ENCODE data around the gene ACOX1. TPM values are rescaled to one million over a fixed set of nuclear protein-coding genes. Genes with fewer than 3 reads are reported as not detected.

Gene ACOX1
- total RNA-seq, 2 experiments from 2014 or later, result 31.4 to 34.9 TPM

DNA sequence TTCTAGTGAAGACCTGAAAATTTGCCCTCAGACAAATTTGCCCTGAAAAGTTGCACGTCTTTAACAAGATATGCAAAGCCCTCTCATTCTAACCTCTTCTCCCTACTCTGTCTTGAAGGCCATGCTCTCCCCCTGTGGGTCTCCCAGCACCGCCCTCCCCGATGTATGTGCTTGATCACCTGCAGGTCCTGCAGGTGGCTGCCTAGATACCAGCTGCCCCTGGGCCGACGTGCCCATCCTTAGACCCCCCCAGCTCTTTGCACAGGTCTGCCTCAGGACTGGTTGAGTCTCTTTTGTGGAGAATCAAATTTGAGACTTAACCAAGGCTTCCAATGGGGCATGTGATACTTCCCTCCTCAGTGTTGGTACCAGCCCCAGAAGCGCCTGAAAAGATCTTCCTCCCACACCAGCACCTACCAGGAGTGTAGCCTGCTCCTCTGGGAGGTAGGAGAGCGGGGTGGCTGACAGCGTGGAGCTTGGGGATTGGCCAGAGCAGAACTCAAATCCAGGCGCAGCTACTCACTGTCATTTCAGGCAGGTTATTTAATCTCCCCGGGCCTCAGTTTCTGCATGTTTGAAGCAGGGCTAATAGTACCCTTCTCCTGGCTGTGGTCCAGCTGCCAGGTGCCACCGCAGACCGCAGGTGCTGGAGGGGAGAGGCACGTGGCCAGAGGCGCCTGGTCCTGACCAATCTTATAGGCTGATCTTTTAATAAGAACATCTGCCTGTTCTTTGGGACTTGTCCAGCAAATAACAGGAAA lies 69.7 kb downstream of the ACOX1 start:
- intact Hi-C loops (cut with micrococcal nuclease), result loop anchor here (10.0 kb wide), 2 partner anchors 276 to 476 kb away; partner anchors contain the start of gene SPHK1
- no peak for DNase-seq
- Mint-ChIP-seq H3K9me3 (no peaks in the 10 kb centered on the region), H3K27me3 (ENCODE audit: low read depth) (no peaks in the 10 kb centered on the region), H3K4me3 (no peak overlapping the region), H3K27ac (no peak overlapping the region), H3K36me3 (ENCODE audit: low read depth) (no peaks in the 10 kb centered on the region), H3K4me1 (ENCODE audit: low read depth) (peaks cover 12% of the 10 kb centered on the region)
- CTCF ChIA-PET, result interaction anchor here (1.0 to 2.9 kb wide), 4 partner anchors 86 to 489 kb away, joined by 3 to 16 read pairs (median 4); no protein-coding TSS in a partner anchor

DNA sequence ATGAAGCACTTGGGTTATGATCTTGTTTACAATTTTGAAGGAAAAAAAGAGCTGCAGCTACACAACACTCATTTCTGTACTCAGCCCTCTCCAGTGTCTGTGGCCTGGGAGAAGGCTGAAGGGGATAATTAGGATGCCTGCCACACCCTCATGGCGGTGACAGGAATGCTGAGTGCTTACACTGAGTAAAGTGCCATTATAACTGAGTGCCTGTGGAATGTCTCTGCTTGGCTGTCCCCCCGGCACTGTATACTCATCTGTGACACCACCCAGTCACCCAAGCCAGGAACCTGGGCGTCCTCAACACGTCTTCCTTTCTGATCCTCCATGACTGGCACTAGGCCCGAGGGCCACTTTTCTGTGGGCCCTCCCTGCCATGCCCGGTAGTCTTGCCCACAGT lies 70.8 kb downstream of the ACOX1 start:
- intact Hi-C loops (cut with micrococcal nuclease), result loop anchor here (10.0 kb wide), 2 partner anchors 277 to 477 kb away; partner anchors contain the start of gene SPHK1
- no peaks in the 10 kb centered on the region for H3K9me3 Mint-ChIP-seq
- no peak overlapping the region for H3K27ac Mint-ChIP-seq
- H3K4me3 Mint-ChIP-seq, result no peak overlapping the region
- no peak for DNase-seq
- peaks cover 18% of the 10 kb centered on the region for H3K4me1 Mint-ChIP-seq (ENCODE audit: low read depth)
- peaks cover 1% of the 10 kb centered on the region for H3K36me3 Mint-ChIP-seq (ENCODE audit: low read depth)
- no peaks in the 10 kb centered on the region for H3K27me3 Mint-ChIP-seq (ENCODE audit: low read depth)
- CTCF ChIA-PET, result no interaction called here

DNA sequence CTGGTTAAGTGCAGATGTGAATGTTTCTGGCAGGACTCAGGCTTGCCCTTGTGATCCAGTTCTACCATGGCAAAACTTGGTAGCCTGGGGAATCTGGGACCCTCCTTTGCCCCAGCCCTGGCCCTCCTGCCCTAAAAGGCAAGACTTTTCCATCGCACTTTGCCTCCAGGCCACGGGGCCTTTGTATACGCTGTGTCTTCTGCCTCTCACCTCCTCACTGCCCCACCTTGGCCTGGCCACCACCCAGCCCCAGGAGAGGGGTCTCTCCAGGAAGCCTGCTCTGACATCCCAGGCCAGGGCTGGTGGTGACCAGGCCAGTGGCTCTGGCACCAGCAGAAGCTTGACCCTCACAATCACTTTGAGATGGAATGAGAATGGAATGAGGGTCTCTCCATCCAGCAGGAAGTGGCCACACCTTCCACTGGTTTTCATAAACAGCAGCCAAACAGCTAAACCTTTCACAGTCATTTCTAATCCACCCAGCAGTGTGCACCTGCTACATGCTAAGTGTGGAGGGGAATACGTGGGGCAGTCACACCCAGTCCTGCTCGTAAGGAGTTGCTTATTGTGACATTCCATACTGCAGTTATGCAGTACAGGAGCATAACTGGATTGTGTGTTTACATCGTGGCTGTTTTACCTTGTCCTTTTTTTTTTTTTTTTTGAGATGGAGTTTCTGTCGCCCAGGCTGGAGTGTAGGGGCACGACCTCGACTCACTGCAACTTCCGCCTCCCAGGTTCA lies 72.7 kb downstream of the ACOX1 start:
- no peaks in the 10 kb centered on the region for H3K9me3 Mint-ChIP-seq
- no peak for DNase-seq
- intact Hi-C loops (cut with micrococcal nuclease), result loop anchor here (10.0 kb wide), 2 partner anchors 278 to 478 kb away; partner anchors contain the start of gene SPHK1
- H3K27me3 Mint-ChIP-seq (ENCODE audit: low read depth), result no peaks in the 10 kb centered on the region
- peak overlapping the region; percentile 61 for H3K27ac Mint-ChIP-seq
- H3K4me3 Mint-ChIP-seq, result peak overlapping the region; percentile 29
- H3K36me3 Mint-ChIP-seq (ENCODE audit: low read depth), result peaks cover 1% of the 10 kb centered on the region
- CTCF ChIA-PET, result interaction anchor here (0.8 to 5.5 kb wide), 9 partner anchors 10 to 113 kb away, joined by 3 to 85 read pairs (median 5); partner anchors contain the start of gene FBF1
- H3K4me1 Mint-ChIP-seq (ENCODE audit: low read depth), result peaks cover 22% of the 10 kb centered on the region

DNA sequence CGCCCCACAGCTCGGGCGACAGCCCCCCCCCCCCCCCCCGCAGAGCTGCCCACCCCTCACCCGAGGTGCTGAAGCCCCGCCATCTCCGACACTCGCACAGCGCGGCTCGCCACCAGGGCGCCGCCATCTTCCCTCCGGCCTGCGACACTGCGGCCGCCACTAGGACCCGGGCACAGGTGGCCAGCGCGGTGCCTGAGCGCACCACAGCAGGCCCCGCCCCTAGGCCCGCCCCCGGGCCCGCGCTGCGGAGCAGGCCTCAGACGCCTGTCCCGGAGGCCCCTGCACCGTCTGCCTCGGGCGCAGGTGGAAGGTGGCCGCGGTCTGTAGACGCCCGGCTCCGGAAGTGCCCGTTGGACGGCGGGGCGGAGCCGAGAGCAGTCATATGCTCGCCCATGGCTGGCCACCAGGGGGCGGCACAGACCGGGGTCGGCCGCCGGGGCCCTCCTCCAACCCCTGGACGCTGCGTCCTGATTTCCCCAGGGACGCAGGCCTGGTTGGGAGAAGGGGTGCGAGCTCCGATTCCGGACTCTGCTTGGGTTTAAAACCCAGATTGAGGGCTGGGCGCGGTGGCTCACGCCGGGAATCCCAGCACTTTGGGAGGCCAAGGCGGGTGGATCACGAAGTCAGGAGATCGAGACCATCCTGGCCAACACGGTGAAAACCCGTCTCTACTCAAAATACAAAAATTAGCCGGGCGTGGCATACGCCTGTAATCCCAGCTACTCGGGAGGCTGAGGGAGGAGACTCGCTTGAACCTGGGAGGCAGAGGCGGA lies 74.0 kb downstream of the ACOX1 start, which contains the start of gene MRPL38:
Gene MRPL38, minus strand, starts transcription at position 136 of the 773 bp plus-strand sequence. Its CDS starts 9 bp downstream, at position 127.
- intact Hi-C loops (cut with micrococcal nuclease), result loop anchor here (1.0 to 10.0 kb wide), 12 partner anchors 9 to 480 kb away; partner anchors contain the start of genes ACOX1, CDK3, EXOC7 and FBF1
- CTCF ChIA-PET, result interaction anchor here (0.6 to 5.5 kb wide), 14 partner anchors 9 to 524 kb away, joined by 3 to 85 read pairs (median 4); partner anchors contain the start of gene FBF1
- Mint-ChIP-seq H3K4me3 (peak within 1 kb of the TSS; percentile 83), H3K36me3 (ENCODE audit: low read depth) (peaks cover 1% of the 10 kb centered on the region), H3K9me3 (no peaks in the 10 kb centered on the region), H3K27ac (peak within 1 kb of the TSS; percentile 75), H3K4me1 (ENCODE audit: low read depth) (peaks cover 22% of the 10 kb centered on the region), H3K27me3 (ENCODE audit: low read depth) (no peaks in the 10 kb centered on the region)
- DNase-seq, result peak; percentile 95

DNA sequence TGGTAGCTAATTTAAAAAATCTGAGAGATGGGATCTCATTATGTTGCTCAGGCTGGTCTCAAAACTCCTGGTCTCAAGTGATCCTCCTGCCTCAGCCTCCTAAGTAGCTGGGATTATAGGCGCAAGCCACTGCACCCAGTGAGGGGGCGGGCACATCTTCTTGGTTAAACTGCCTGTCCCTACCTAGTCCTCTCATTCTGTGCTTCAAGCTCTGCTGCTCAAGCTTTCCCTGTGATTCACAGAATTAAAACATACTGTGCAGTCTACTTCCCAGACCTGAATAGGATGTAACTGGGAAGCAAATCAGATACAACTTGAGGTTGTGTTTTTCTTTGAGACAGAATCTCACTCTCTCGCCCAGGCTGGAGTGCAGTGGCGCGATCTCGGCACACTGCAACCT lies 76.6 kb downstream of the ACOX1 start:
- Mint-ChIP-seq H3K4me3 (no peak overlapping the region), H3K4me1 (ENCODE audit: low read depth) (peaks cover 24% of the 10 kb centered on the region), H3K27me3 (ENCODE audit: low read depth) (no peaks in the 10 kb centered on the region), H3K36me3 (ENCODE audit: low read depth) (peaks cover 4% of the 10 kb centered on the region), H3K9me3 (no peaks in the 10 kb centered on the region), H3K27ac (no peak overlapping the region)
- intact Hi-C loops (cut with micrococcal nuclease), result loop anchor here (10.0 kb wide), 2 partner anchors 282 to 482 kb away; partner anchors contain the start of gene SPHK1
- DNase-seq, result no peak
- CTCF ChIA-PET, result interaction anchor here (0.6 to 5.5 kb wide), 2 partner anchors 103 to 464 kb away, joined by 3 to 85 read pairs; no protein-coding TSS in a partner anchor

DNA sequence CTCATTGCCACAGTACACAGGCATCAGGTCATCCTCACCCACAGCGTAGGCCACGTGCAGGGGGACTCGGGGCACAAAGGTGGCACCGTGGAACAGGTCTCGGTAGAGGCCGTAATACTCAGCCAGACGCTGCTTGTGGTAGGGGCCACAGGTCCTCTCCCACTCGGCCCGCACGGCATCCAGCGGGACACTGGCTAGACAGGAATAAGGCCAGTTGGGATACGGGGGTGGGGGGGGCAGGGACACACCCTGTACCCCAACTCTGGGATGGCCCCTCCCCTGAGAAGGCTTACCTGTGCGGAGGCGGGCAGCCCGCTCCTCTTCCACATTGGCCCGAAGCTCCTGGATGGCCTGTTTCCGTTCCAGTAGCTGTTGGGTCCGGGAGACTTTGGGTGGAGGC lies 77.2 kb downstream of the ACOX1 start:
- H3K9me3 Mint-ChIP-seq, result no peaks in the 10 kb centered on the region
- peaks cover 4% of the 10 kb centered on the region for H3K36me3 Mint-ChIP-seq (ENCODE audit: low read depth)
- peaks cover 26% of the 10 kb centered on the region for H3K4me1 Mint-ChIP-seq (ENCODE audit: low read depth)
- CTCF ChIA-PET, result interaction anchor here (5.5 kb wide), 1 partner anchor 104 kb away, joined by 85 read pairs; no protein-coding TSS in a partner anchor
- DNase-seq, result no peak
- no peak overlapping the region for H3K4me3 Mint-ChIP-seq
- H3K27me3 Mint-ChIP-seq (ENCODE audit: low read depth), result no peaks in the 10 kb centered on the region
- no peak overlapping the region for H3K27ac Mint-ChIP-seq
- intact Hi-C loops (cut with micrococcal nuclease), result loop anchor here (10.0 kb wide), 2 partner anchors 283 to 483 kb away; partner anchors contain the start of gene SPHK1

DNA sequence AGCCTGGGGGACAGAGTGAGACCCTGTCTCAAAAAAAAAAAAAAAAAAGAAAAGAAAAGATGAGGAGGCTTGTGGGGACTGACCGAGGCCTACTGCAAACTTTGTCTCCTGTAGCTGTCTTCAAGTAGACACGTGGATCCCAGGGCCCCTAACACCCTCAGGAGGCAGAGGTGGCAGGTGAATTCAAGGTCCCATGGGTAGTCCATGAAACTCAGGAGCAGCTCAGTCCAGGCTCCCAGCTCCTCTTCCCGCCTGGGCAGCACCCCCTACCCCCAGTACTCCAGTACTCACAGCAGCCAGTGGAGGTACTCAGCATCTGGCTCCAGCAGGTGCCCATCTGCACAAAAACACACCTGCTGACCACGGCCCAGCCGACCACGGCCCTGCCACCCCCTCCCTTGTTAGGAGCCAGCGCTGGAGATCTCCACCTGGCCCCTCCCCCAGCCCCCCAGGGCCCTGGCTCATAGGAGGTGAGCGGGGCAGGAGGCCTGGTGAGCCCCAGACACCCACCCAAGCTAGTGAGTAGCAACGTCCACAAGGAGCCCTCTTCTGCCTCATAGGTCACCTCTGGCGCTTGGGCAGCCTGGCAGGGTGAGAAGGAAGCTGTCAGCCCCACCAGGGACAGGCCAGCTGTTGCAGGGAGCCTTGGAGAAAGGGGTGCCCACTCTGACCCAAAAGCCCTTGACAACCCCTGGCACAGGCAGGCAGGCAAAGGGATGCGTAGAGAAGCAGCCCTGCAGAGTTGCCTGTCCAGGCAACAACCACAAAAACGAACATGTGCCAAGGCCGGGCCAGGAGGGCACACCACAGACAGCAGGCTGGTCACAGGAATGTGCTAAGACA lies 78.1 kb downstream of the ACOX1 start:
- no peak for DNase-seq
- H3K9me3 Mint-ChIP-seq, result no peaks in the 10 kb centered on the region
- CTCF ChIA-PET, result interaction anchor here (0.6 to 1.6 kb wide), 2 partner anchors 45 to 104 kb away, joined by 3 to 9 read pairs; no protein-coding TSS in a partner anchor
- H3K4me3 Mint-ChIP-seq, result no peak overlapping the region
- H3K27ac Mint-ChIP-seq, result no peak overlapping the region
- H3K4me1 Mint-ChIP-seq (ENCODE audit: low read depth), result peaks cover 22% of the 10 kb centered on the region
- H3K36me3 Mint-ChIP-seq (ENCODE audit: low read depth), result peaks cover 4% of the 10 kb centered on the region
- H3K27me3 Mint-ChIP-seq (ENCODE audit: low read depth), result no peaks in the 10 kb centered on the region
- intact Hi-C loops (cut with micrococcal nuclease), result loop anchor here (10.0 kb wide), 2 partner anchors 284 to 484 kb away; partner anchors contain the start of gene SPHK1

DNA sequence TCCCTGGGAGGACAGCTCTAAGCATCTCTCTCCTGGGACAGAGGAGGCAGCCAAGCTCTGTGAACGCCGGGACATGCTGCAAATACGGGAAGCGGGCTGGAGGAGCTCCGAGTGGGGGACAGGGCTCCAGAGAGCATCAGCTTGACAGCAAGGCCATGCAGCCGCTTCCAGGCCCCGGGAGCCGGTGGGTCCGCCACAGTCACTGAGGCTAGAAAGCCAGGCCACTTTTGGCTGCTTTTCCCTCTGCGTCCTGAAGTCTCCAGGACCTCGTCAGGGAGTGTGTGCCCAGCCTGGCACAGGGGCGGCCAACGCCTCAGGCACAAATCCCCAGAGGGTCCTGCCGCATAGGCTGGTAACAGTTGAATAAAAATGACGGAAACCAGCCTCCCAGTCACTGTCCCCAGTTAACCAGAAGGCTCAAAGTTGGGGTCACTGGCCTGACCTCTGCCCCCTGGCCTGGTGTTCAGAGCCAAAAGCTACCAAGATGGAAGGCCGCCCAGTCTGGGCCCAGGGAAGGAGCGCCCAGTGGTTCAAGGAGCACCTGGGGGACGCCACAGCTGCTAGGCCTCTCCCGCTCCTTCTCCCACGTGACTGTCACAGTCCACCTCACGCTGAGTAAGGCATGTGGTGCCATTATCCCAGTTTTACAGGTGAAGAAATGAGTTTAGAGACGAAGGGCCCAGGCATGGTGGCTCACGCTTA lies 79.0 kb downstream of the ACOX1 start:
- H3K27ac Mint-ChIP-seq, result no peak overlapping the region
- H3K4me1 Mint-ChIP-seq (ENCODE audit: low read depth), result peaks cover 27% of the 10 kb centered on the region
- intact Hi-C loops (cut with micrococcal nuclease), result loop anchor here (5.0 to 10.0 kb wide), 3 partner anchors 123 to 485 kb away; partner anchors contain the start of gene SPHK1
- peaks cover 10% of the 10 kb centered on the region for H3K36me3 Mint-ChIP-seq (ENCODE audit: low read depth)
- CTCF ChIA-PET, result interaction anchor here (0.6 to 1.6 kb wide), 3 partner anchors 44 to 105 kb away, joined by 3 to 9 read pairs (median 3); no protein-coding TSS in a partner anchor
- no peaks in the 10 kb centered on the region for H3K9me3 Mint-ChIP-seq
- H3K27me3 Mint-ChIP-seq (ENCODE audit: low read depth), result no peaks in the 10 kb centered on the region
- H3K4me3 Mint-ChIP-seq, result no peak overlapping the region
- DNase-seq, result no peak

DNA sequence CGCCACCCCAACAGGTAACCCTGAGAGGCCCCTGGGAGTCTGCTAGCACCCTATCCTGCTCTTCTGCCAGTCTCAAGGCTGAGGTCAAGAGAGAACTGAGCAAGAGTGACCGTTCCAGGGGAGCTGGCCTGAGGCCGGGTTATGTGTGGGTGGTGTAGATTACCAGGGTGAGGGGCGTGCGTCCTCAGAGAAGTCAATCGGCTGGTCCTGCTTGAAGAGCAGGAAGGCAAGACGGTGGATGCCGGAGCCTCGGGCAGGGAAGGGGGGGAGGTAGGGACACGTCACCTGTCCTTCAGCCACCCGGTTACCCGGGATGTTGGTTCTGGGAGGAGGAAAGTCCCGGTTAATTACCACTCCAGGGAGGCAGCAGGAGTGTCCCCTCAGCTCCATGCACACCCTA lies 79.6 kb downstream of the ACOX1 start:
- no peak overlapping the region for H3K4me3 Mint-ChIP-seq
- H3K27ac Mint-ChIP-seq, result no peak overlapping the region
- no peaks in the 10 kb centered on the region for H3K9me3 Mint-ChIP-seq
- H3K36me3 Mint-ChIP-seq (ENCODE audit: low read depth), result peaks cover 10% of the 10 kb centered on the region
- no peaks in the 10 kb centered on the region for H3K27me3 Mint-ChIP-seq (ENCODE audit: low read depth)
- DNase-seq, result no peak
- H3K4me1 Mint-ChIP-seq (ENCODE audit: low read depth), result peaks cover 29% of the 10 kb centered on the region
- CTCF ChIA-PET, result interaction anchor here (0.6 to 1.6 kb wide), 3 partner anchors 39 to 106 kb away, joined by 3 to 9 read pairs (median 4); no protein-coding TSS in a partner anchor
- intact Hi-C loops (cut with micrococcal nuclease), result loop anchor here (5.0 kb wide), 1 partner anchor 122 kb away; a partner anchor contains a TSS

DNA sequence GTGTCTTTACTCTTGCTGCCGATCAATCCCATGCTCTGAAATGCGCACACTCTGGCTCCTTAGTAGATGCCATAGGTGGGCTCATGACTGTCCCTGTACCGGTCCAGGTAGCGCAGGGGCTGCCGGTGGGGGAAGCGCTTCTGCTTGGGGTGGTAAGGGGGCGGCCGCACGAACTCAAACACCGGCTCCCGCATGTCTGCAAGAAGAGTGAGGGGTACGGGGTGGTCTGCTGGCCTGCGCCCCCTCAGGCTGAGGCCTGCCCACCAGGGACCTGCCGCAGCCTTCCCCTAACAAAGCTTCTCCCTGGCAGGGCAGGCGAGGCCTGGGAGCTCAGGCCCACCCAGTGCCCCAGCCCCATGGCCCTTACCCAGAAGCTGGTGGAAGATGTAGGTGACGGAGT lies 80.2 kb downstream of the ACOX1 start:
- no peak for DNase-seq
- Mint-ChIP-seq H3K9me3 (no peaks in the 10 kb centered on the region), H3K36me3 (ENCODE audit: low read depth) (peaks cover 10% of the 10 kb centered on the region), H3K27ac (no peak overlapping the region), H3K27me3 (ENCODE audit: low read depth) (no peaks in the 10 kb centered on the region), H3K4me3 (no peak overlapping the region), H3K4me1 (ENCODE audit: low read depth) (peaks cover 32% of the 10 kb centered on the region)
- intact Hi-C loops (cut with micrococcal nuclease), result loop anchor here (5.0 kb wide), 1 partner anchor 121 kb away; a partner anchor contains a TSS
- CTCF ChIA-PET, result interaction anchor here (1.3 kb wide), 1 partner anchor 38 kb away, joined by 4 read pairs; no protein-coding TSS in a partner anchor

All from activated naive CD4-positive, alpha-beta T cell treated with anti-CD3 and anti-CD28 coated beads for 36 hours (primary cell).